Posterior vena cava (tissue), 2 donors: ENCODE results near the gene TMED9. TPM values are rescaled to one million over a fixed set of nuclear protein-coding genes. Genes with fewer than 3 reads are reported as not detected.
"Not testable (repeated sequence)": the region's sequence is repeated elsewhere in the genome, so short reads cannot be mapped to it uniquely, and the experiment has no call there.

Experiments
- DNase-seq: peaks from one replicate; pipeline ENCODE4 v3.0.0-alpha.2; 2020; ENCODE audit warnings: low spot score
- intact Hi-C, 2 donors: fragments of 100-400 bp; cut with DNase I; formaldehyde crosslinking; loops; one replicate each; pipeline versions ENCODE4 v1.14.1 to v1.14.2; 2022 to 2023
- long read RNA-seq, 2 donors: library from polyadenylated mRNA; unstranded; transcript quantifications; one replicate each; pipeline ENCODE4 v2.0.0, GENCODE V29; 2020 to 2021
- total RNA-seq, 2 donors: library from RNA; stranded (reverse); fragmentation: NEBNext Ultra II Directional; extraction: Animal tissue kit (Norgen Biotek cat#: 25700); gene quantifications; one replicate each; pipeline ENCODE4 v1.2.1, GENCODE V29; 2021
- donor health status: DM: yes; HTN: yes; CAD: no.
- donor health status: DM: yes; HTN: yes; CAD: no.

TMED9 gene
- 100 to 1,000 TPM; 117 TPM for total RNA-seq
- long read RNA-seq, donor 1, transcript TMED9-201 (5 exons, 1,473 nt), result major isoform, 72 of 77 reads
- long read RNA-seq, donor 1, partial matches to known transcripts, result 1 of 77 reads
- long read RNA-seq, donor 1, other reads (novel, unspliced or antisense), result 3 of 77 reads
- long read RNA-seq, donor 2, transcript TMED9-201 (5 exons, 1,473 nt), result major isoform, 89 of 91 reads
- long read RNA-seq, donor 2, partial matches to known transcripts, result 0 of 91 reads
- long read RNA-seq, donor 2, other reads (novel, unspliced or antisense), result 0 of 91 reads

DNA sequence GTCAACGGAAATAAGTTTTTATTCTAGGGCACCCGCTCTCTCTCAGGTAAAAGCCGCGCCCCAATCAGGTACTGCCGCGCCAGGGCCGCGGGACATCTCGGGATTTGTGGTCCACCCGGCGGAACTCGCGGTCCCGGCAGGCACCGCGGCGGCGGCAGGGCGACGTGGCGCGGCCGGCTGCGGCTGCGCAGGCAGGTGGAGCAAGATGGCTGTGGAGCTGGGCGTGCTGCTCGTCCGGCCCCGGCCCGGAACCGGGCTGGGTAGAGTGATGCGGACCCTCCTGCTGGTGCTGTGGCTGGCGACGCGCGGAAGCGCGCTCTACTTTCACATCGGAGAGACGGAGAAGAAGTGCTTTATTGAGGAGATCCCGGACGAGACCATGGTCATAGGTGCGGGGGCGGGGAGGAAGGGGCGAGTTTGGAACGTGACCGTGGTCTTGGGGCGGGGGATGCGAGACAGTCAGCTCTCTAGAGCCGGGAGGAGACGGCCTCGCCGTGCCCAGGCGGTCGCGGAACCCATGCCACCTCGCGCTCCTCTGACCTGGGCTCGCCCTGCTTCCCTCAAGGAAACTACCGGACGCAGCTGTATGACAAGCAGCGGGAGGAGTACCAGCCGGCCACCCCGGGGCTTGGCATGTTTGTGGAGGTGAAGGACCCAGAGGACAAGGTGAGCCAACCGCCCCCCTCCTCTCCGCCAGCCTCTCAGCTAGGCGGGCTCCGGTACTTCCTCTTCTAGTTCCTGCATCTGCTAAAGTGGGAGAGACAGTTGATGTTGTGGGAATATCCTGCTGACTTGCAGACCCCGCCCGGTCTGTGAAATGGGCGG lies at the start of gene TMED9:
Gene TMED9, plus strand, starts transcription at position 194 of the 825 bp plus-strand sequence. Its CDS starts 12 bp downstream, at position 206.
- DNase-seq, result peak; percentile 95
- intact Hi-C loops, result no loop called here

DNA sequence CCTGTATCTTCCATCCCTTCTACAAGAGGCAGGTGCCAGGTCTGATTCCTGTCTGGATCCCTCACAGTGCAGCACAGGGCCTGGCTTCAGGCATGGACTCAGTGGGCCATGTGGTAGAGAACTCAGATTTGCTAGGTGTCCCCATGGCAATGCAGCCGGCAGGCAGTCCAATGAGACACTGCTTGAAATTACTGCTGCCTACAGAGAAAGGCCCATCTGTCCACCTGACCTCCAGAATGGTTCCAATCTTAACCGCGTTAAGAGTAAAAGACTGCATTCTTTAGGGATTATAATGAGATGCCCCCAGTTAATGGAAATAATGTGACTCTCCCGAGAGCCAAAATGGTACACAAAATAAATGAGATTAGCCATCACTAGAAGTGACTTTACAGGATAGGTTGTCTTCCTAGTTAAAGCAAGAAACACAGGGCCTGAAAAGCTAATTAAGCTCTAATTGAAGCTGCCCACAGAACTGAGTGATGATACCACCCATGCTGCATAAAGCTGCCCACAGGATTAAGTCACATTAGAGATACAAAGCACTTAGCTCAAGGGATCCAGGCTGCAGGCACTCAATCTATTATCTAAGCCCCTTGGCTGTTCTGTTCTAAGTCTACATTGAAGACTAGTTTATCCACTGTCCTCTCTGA lies 49.1 kb upstream of the TMED9 start:
- intact Hi-C loops, result no loop called here
- DNase-seq, result no peak

DNA sequence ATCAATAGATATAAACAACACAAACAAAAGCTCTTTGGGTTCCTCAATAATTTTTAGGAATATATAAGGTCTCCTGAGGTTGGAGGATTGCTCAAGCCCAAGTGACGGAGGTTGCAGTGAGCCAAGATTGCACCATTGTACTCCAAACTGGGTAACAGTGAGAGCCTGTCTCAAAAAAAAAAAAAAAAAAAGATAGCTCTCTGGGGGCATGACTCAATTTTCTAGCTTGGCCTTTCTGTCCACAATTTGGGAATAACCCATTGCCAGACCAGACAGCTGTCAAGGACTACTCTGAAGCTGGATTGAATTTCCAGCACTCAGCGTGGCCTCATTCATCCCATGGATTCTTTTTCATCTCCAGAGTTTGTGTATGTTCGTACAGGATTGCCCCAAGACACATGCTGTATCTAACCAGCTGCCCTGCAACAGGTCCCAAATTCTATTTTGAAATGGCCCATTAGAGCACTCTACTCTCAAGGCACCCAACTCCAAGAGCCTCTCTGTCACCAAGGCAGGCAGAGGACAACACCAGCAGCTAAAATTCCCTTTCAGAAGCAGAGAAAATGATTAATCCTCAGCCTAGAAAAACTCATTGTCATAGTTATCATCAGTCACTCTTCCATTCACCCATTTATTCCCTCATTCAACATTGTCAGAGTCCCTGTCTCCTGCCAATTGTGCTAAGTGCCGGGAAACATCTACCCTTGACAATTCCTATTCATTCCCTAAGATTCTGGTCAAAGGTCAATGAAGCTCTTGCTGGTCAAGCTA lies 46.3 kb upstream of the TMED9 start:
- intact Hi-C loops, result no loop called here
- DNase-seq, result peak; percentile 92

DNA sequence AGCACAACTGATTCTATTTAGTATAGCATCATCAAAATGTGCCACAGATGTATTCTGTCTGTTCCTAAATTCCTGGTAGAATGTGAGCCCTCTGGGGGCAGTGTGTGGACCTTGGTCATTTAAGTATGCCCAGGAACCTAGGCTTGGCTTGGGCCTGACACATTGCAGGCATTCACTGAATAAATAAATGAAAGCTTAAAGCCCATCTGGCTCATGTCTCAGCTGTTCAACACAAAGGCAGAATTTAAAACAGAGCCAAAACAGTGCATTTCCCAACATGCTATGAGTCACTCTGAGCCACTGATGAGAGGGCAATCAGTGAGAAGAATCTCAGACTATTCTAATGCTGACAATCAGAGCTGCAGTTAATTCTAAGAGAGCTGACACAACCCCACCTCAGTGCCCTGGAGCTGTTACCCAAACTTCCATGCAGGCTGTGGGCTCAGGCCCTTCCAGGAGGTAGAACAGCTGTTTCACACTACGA lies 45.7 kb upstream of the TMED9 start:
- DNase-seq, result no peak

DNA sequence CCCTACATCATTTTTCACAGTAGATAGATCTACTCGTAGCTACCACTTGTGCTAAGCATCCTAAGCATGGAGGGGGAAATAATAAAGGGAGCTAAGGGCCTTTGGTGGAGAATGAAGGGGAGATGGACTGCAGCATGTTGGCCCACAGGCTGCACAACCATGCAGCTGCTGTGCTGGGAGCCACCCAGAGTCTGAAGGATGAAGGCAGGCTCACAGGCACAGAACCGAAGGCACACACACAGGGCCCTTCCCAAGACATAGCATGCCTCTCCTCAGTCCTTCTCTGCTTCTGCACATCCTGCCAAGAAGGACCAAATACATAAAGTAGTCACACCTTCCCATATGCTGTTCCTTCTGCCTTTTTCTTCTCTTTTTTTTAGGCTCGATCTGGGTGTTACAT lies 44.3 kb upstream of the TMED9 start:
- DNase-seq, result no peak
- intact Hi-C loops, result no loop called here

More for the DNA sequence above, 45.7 kb upstream of the TMED9 start:
- intact Hi-C loops, result no loop called here

DNA sequence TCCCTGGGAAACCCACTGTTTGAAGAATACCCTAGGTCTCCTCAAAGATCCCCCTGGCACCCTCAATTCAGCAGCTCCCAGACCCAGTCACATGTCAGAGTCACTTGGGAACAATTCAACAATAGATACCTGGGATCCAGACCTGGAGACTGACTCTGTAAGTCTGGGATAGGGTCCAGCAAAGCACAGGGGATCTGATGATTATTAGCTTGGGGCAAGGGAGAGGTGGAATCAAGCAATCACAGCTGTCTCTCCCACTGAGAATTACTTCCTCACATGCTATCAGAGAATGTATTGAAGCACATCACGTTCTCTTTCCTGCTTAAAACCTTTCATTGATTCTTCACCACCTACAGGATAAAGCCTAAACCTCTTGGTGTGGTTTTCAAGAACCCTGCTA lies 43.5 kb upstream of the TMED9 start:
- DNase-seq, result no peak
- intact Hi-C loops, result no loop called here

DNA sequence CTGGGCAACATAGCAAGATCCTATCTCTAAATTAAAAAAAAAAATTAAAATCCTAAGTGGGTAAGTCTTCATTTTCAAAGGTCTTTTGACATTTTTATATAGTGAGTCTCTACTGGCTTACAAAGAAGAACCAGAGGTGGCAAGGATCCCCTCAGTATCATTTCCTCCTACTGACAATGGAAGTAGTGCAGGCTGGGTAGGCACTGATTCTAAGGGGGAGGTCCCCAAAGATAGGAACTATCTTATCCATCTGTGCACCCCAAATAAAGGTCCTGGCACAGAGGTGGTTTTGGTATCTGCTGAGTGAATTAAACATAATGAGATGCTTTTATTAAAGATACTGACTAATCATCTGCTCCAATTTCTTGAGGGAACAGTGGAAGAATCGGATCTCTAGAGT lies 41.9 kb upstream of the TMED9 start:
- no peak for DNase-seq
- intact Hi-C loops, result no loop called here

DNA sequence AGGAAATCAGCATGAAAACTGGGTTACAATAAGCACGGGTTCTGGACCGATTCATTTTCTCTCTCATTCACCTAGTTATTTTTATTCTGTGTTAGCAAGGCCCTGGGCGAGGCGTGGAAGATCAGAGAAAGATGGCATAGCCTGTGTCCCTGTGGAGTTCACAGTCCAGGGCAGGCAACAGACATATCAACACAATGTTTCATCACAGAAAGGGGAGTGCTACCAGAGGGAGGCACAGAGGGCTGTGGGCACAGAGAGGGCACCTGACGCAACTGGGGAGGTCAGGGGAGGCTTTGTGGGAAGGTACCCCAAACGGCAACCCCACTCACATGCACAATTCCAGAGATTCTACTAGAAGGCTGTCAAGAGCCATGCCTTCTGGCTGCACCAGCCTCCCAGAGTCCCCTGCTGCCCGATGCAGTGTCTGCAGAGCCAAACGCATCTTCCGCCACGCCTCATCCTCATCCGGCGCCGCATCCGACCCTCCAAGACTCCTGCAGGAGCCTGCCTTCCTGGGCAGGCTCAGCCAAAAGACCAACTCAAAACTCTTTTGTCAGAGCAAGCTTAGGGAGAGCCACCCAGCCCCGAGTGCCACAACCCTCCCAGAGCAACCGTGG lies 39.1 kb upstream of the TMED9 start:
- DNase-seq, result no peak
- intact Hi-C loops, result no loop called here

DNA sequence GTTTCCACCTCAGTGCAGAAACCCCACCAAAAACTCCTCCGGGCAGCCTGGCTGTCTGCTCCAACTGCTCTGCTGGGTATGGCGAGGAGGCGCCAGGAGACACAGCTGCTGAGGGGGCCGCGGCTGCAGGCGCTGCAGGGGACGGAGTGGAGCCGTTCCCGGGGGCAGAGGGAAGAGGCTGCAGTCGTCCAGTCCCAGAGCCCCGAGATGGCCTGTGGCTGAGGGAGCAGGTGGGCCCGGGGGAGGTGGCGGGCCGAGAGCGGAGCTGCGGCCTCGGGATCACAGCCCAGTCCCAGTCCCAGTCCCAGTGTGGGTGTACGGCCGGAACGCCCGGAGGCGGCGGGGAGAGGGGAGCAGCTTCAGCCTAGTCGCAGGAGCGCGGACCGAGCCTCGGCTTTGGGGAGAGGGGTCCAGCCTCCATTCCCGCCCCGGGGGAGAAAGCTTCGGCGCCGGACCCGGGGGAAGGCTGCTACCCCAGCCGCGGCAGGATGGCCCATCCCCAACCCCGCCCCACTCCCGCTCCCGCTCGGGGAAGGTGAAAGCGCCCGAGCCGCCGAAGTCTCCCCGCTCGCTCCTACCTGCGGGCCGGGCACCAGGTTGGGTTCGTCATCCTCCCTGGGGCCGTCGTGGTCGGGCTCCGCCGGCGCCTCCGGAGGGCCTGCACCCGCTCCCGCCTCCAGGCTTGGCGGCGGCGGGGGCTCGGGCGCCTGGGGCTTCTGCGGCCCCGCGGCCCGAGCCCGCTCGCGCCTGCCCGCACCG lies 38.2 kb upstream of the TMED9 start:
- DNase-seq, result peak; percentile 86
- intact Hi-C loops, result no loop called here

DNA sequence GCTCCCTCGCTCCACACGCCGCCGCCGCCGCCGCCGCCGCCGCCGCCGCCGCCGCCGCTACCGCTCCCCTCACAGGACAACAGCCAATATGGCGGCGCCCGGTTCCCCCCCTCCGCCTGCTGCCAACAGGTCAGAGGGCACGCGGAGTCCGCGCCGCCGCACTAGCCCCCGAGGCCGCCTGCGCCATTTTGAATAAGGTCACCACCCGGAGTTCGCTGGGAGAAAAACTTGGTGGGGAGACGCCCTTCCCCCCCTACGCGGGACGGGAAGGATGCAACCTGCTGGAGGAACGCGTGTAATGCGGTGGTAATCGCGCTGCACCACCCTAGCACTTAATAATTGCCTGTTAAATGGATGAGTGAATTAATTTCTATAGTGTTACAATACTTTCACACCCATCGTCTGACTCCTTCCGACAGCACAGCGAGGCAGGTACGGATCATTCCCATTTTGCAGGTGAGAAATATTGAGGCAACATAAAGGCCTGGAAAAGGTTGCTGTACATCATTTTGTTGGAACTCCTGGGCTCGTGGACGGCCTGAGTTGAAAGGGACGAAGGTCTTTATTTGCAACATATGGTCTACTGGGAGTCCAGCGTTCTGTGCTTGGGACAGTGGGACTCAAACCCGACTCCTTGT lies 37.4 kb upstream of the TMED9 start, which contains the start of gene FAM193B:
Gene FAM193B, minus strand, starts transcription at position 90 of the 638 bp plus-strand sequence. CDS start 105 bp downstream, outside the sequence.
- DNase-seq, result peak; percentile 98
- intact Hi-C loops, result no loop called here

DNA sequence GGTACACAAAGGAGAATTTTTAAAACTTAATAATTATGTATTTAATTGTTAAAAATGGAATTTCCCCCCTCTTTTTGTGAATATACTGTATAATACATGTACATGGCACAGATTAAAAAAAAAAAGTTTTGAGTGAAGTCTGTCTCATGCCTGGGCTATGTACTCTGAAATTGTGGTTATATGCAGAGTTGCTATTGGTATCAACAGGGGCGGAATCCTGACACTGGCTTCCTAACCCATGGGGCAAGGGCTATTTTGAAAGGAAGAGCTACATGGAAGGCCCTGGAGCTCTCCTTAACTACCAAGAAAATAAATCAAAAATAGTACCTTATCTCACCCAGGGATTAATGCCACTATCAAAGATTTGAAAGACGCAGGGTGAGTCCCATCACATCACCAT lies 36.8 kb upstream of the TMED9 start:
- intact Hi-C loops, result no loop called here
- DNase-seq, result no peak

DNA sequence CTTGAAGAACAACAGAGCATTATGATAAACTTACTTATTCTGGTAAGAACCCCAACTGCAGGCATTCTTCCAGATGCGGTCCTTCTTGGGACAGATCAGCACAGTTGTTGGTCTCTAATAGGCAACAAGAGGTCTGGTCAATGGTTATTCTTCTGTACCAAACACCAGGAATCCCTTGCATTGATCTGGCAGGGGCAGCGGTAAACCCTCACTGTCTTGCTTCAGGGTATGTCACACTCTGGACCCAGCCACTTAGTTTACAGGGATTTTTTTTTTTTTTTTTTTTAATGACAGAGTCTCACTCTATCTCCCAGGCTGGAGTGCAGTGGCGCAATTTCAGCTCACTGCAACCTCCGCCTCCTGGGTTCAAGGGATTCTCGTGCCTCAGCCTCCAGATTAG lies 36.3 kb upstream of the TMED9 start:
- intact Hi-C loops, result no loop called here
- DNase-seq, result no peak

DNA sequence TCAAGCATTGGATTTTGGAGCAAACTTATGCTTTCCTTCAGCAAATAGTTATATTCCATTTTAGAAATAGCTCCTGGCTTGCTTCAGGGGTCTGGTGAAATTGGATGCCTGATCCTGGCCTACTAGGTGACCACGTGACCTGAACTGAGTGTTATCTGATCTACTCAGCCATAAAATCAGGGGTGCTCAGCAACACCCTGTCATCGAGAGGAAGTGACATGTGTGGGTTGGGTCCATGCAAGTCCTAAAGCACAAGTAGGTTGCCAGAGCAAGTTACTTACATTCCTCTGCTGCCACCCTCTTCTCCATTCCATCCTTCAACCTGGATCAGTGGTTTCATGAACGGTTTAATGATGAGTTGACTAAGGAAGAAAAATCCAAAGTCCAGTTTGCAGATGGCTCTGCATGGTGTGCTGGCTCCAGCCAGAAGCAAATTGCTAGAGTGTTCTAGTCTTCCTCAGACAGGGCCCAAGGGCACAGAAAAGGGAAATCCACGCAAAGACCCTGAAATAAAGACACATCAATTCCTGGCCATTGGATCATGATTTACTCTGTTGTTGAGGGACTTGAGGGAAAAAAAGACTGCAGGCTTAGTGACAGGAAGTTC lies 34.9 kb upstream of the TMED9 start:
- DNase-seq, result no peak
- intact Hi-C loops, result no loop called here

DNA sequence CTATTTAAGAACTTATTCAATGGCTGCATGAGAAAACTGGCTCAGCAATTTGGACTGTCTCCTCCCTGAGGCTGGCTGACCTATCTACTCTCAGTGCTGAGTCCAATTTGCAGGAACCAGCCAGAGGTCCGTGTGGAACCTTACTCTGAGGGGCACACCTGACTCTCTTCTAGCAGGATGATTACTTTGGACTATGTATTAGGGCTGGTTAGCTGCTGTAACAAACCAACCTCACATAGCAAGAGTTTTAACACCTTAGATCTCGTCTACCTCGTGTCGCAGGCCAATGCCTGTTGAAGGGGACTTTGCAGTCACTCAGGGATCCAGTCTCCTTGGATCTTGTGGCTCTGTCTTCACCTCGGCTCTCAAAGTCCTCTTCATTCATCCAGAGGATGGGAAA lies 34.2 kb upstream of the TMED9 start:
- DNase-seq, result no peak
- intact Hi-C loops, result no loop called here

DNA sequence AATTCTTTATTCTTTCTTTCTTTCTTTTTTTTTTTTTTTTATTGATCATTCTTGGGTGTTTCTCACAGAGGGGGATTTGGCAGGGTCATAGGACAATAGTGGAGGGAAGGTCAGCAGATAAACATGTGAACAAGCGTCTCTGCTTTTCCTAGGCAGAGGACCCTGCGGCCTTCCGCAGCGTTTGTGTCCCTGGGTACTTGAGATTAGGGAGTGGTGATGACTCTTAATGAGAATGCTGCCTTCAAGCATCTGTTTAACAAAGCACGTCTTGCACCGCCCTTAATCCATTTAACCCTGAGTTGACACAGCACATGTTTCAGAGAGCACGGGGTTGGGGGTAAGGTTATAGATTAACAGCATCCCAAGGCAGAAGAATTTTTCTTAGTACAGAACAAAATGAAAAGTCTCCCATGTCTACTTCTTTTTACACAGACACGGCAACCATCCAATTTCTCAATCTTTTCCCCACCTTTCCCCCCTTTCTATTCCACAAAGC lies 32.5 kb upstream of the TMED9 start:
- DNase-seq, intact Hi-C loops: not testable (repeated sequence)

DNA sequence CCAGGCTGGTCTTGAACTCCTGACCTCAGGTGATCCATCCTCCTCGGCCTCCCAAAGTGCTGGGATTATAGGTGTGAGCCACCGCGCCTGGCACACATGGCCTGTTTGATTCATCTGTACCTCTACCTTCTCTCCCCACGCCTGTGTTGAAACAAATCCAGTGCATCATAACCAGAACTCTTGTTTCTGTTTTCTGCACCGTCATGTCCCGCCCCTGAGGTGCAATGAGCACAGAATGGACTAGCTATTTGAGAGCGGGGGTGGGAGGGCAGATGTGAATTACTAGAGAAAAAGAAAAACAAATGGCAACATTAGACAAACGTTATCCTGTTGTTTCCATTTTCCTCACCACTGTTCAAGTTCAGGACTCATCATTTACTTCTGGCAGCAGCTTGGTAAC lies 27.0 kb upstream of the TMED9 start:
- intact Hi-C loops, result no loop called here
- DNase-seq, result no peak

DNA sequence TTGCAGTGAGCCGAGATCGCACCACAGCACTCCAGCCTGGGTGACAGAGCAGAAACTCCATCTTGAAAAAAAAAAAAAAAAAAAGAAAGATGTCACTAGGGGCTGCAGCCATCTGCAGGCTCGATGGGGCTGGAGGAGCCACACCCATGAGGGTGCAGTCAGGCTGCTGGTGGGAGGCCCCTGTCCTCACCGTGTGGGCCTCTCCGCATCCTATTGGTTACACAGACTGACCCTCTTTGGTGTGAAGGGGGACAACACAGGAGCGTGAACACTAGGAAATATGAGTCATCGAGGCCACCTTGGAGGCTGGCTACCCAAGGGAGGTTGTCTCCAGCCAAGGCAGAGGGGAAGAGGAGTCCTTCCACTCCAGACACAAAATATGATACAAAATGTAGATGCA lies 23.7 kb upstream of the TMED9 start:
- no peak for DNase-seq
- intact Hi-C loops, result no loop called here
